Esophagus muscularis mucosa (tissue), 4 donors: ENCODE measurements around the gene SWAP70. TPM values are rescaled to one million over a fixed set of nuclear protein-coding genes. Genes with fewer than 3 reads are reported as not detected.

Source experiments
- DNase-seq: peaks from one replicate; pipeline ENCODE4 v3.0.0-alpha.2; 2017; ENCODE audit errors: extremely low spot score
- H3K27ac ChIP-seq, 4 donors: fragments of 200-600 bp; sonication (generic); replicated peaks in 1 of 4; 1 replicate in 3 of 4; 2 replicates in 1 of 4; pipeline ENCODE4 v1.5.1; 2016 to 2019; ENCODE audit warnings: mild to moderate bottlenecking in 1 of 4
- H3K27me3 ChIP-seq, 4 donors: fragments of 200-600 bp; sonication (generic); one replicate each; pipeline versions ENCODE4 v1.5.1 to v1.6.0; 2016 to 2019
- H3K36me3 ChIP-seq, 4 donors: fragments of 200-600 bp; sonication (generic); one replicate each; pipeline ENCODE4 v1.5.1; 2016 to 2019
- H3K4me1 ChIP-seq, 4 donors: fragments of 200-600 bp; sonication (generic); one replicate each; pipeline ENCODE4 v1.5.1; 2016 to 2019
- H3K4me3 ChIP-seq, 4 donors: fragments of 200-600 bp; sonication (generic); 1 replicate in 2 of 4; 2 replicates in 2 of 4; pipeline ENCODE4 v1.5.1; 2016 to 2019; ENCODE audit warnings: mild to moderate bottlenecking in 4 of 4, moderate library complexity in 1 of 4
- H3K9me3 ChIP-seq, 4 donors: fragments of 200-600 bp; sonication (generic); 1 replicate in 3 of 4; 2 replicates in 1 of 4; pipeline ENCODE4 v1.5.1; 2016 to 2019
- EP300 ChIP-seq: sonication (generic); formaldehyde crosslinking; IDR thresholded peaks from one replicate; pipeline ENCODE4 v1.6.1; 2017; ENCODE audit warnings: antibody characterized with exemption
- POLR2A ChIP-seq: fragments of 450-650 bp; IDR thresholded peaks from one replicate; pipeline ENCODE4 v1.6.1; 2017; ENCODE audit warnings: antibody characterized with exemption, moderate library complexity, mild to moderate bottlenecking, low read depth
- POLR2AphosphoS5 ChIP-seq, 2 donors: sonication (generic); formaldehyde crosslinking; IDR thresholded peaks; one replicate each; pipeline ENCODE4 v1.6.1; 2017; ENCODE audit warnings: antibody characterized with exemption in 2 of 2
- WGBS: methylation state at CpG from one replicate; pipeline ENCODE4 v1.1.5; 2018; 5-methylcytosine and 5-hydroxymethylcytosine counted together
- intact Hi-C: fragments of 100-400 bp; cut with DNase I; formaldehyde crosslinking; loops from one replicate; pipeline ENCODE4 v1.15.1; 2023
- total RNA-seq, 4 donors: library from RNA; depleted of rRNA; stranded (reverse); fragments of >200 nt; gene quantifications; one replicate each; pipeline versions ENCODE4 v1.1.0 to v1.2.1, GENCODE V29; 2016
- TF ChIP-seq, protein P1 (sequence below), 3 experiments: fragments of 200-600 bp in 2 of 3; fragments of 450-650 bp in 1 of 3; sonication (generic) in 2 of 3; IDR thresholded peaks; one replicate each; pipeline ENCODE4 v1.5.1; 2017 to 2019; ENCODE audit warnings: antibody characterized with exemption in 3 of 3, mild to moderate bottlenecking in 2 of 3, moderate library complexity in 1 of 3

SWAP70 gene
- total RNA-seq, 4 donors from 2014 or later, result 37.8 to 54.9 (median 46.5) TPM

DNA sequence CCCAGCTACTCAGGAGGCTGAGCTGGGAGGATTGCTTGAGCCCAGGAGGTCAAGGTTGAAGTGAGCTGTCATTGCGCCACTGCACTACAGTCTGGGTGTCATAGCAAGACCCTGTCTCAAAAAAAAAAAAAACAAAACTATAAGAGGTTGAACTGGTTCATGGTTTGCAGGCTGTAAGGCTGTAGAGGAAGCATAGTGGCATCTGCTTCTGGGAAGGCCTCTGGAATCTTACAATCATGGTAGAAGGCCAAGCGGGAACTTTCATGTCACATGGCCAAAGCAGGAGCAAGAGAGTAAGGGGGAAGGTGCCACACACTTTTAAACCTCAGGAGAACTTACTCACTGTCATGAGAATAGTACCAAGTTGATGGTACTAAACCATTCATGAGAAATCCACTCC, 109.6 kb downstream of the SWAP70 start:
- Histone ChIP-seq H3K4me1 (peaks cover 15 to 22% (median 18%) of the 10 kb centered on the region in 4 donors), H3K27me3 (no peaks in the 10 kb centered on the region), H3K27ac (no peak overlapping the region), H3K36me3 (peaks cover 0 to 9% (median 0%) of the 10 kb centered on the region in 4 donors), H3K9me3 (no peaks in the 10 kb centered on the region), H3K4me3 (no peak overlapping the region)
- WGBS, result 91% methylated on average over 2 of the region's 2 CpGs
- no peak for DNase-seq
- TF ChIP-seq POLR2A, result no peak
- no peak for TF ChIP-seq POLR2AphosphoS5 (IDR thresholded peaks at IDR 0.05)
- TF ChIP-seq, protein P1, sequence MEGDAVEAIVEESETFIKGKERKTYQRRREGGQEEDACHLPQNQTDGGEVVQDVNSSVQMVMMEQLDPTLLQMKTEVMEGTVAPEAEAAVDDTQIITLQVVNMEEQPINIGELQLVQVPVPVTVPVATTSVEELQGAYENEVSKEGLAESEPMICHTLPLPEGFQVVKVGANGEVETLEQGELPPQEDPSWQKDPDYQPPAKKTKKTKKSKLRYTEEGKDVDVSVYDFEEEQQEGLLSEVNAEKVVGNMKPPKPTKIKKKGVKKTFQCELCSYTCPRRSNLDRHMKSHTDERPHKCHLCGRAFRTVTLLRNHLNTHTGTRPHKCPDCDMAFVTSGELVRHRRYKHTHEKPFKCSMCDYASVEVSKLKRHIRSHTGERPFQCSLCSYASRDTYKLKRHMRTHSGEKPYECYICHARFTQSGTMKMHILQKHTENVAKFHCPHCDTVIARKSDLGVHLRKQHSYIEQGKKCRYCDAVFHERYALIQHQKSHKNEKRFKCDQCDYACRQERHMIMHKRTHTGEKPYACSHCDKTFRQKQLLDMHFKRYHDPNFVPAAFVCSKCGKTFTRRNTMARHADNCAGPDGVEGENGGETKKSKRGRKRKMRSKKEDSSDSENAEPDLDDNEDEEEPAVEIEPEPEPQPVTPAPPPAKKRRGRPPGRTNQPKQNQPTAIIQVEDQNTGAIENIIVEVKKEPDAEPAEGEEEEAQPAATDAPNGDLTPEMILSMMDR (IDR thresholded peaks at IDR 0.05), result no peak
- TF ChIP-seq EP300, result no peak
- intact Hi-C loops, result no loop called here

DNA sequence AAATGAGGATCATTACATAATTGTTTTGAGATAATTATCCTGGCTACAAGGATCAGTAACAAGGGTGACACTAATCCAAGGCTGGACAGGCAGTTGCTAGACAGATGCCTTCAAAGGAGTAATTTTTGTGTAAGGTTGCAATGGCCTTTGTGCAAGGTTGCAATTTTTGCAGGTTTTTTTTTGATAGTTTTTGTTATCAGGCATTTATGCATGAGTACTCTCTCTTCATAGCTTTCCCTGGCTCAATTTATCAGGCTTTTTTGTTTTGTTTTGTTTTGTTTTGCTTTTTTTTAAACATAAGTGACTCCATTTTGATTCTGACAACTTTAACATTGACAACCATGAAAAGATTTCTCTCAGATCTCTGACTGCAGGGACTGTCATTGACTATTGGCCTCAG, 110.2 kb downstream of the SWAP70 start:
- DNase-seq, result no peak
- Histone ChIP-seq H3K36me3 (peaks cover 0 to 10% (median under 1%) of the 10 kb centered on the region in 4 donors), H3K9me3 (no peaks in the 10 kb centered on the region), H3K27ac (peak overlapping the region in 2 of 4 donors; percentile 30 to 54), H3K4me1 (peaks cover 15 to 22% (median 18%) of the 10 kb centered on the region in 4 donors), H3K27me3 (no peaks in the 10 kb centered on the region), H3K4me3 (no peak overlapping the region)
- intact Hi-C loops, result no loop called here
- no peak for TF ChIP-seq POLR2AphosphoS5 (IDR thresholded peaks at IDR 0.05)
- TF ChIP-seq, protein P1 (IDR thresholded peaks at IDR 0.05), result no peak
- TF ChIP-seq EP300, result no peak
- no peak for TF ChIP-seq POLR2A

DNA sequence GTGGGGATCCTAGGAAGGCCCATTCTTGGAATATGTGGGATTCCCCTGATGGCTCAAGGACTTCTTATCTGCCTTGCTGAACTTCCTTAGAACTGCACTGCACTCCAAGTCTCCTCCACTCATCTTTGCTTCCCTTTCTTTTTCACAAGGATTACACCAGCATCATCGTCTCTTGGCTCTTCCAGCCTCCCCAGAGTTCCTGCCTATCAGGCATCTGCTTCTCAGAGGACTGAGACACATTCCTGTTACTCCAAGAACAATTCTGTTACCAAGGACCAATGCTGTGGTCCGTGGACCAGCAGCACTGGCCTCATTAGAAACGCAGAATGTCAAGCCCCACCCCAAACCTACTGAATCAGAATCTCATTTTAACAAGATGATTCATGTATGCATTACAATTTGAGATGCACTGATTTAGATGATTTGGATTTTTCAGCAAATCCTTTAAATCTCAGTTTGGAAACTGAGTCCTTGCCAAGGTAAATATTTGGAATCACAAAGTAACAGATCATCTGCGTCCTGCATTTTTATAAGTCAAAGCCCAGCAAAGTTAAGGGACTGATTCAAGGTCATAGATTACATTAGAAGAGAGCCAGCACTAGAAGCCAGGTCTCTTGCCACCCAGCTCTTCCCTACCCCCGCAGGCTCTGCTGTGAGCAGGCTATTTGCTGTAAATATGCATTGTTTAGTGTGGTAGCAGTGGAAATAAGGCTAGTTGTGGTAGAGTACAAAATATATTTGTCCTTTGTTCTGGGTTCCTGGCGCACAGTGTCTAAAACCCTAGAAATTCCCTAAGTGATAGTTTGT, 110.9 kb downstream of the SWAP70 start:
- Histone ChIP-seq H3K9me3 (no peaks in the 10 kb centered on the region), H3K27me3 (no peaks in the 10 kb centered on the region), H3K4me3 (no peak overlapping the region), H3K36me3 (peaks cover 3 to 17% (median 6%) of the 10 kb centered on the region in 4 donors), H3K4me1 (peaks cover 15 to 22% (median 18%) of the 10 kb centered on the region in 4 donors), H3K27ac (peak overlapping the region in 3 of 4 donors; percentile 21 to 54 (median 46))
- TF ChIP-seq, protein P1 (IDR thresholded peaks at IDR 0.05), result no peak
- no peak for TF ChIP-seq POLR2A
- no peak for TF ChIP-seq EP300
- no peak for TF ChIP-seq POLR2AphosphoS5 (IDR thresholded peaks at IDR 0.05)
- no peak for DNase-seq
- intact Hi-C loops, result no loop called here
- 52% methylated on average over 6 of the region's 6 CpGs for WGBS

DNA sequence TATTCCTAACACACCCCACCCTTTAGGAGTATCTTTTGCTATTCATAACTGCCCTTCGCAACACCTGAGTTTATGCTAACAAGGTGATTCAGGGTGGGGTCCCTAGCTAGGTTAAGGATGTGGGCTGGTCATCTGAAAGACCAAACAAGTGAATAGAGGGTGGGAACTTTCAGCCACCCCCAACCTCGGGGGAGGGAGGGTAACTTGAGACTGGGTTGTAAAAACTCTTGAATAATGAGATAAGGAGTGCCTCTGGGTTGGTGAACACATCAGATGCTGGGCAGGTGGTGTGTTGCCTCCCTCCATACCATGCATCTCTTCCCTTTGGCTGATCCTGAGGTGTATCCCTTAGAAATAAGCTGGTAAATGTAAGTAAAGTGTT, 111.5 kb downstream of the SWAP70 start:
- H3K4me1 ChIP-seq, result peaks cover 15 to 22% (median 18%) of the 10 kb centered on the region in 4 donors
- peak overlapping the region in 3 of 4 donors; percentile 21 to 54 (median 46) for H3K27ac ChIP-seq
- peaks cover 3 to 23% (median 12%) of the 10 kb centered on the region in 4 donors for H3K36me3 ChIP-seq
- TF ChIP-seq EP300 (no peak), POLR2AphosphoS5 (IDR thresholded peaks at IDR 0.05) (no peak), POLR2A (no peak)
- TF ChIP-seq, protein P1 (IDR thresholded peaks at IDR 0.05), result no peak
- H3K9me3 ChIP-seq, result no peaks in the 10 kb centered on the region
- no peak overlapping the region for H3K4me3 ChIP-seq
- no peak for DNase-seq
- WGBS, result 72% methylated on average over 2 of the region's 2 CpGs
- intact Hi-C loops, result no loop called here
- H3K27me3 ChIP-seq, result no peaks in the 10 kb centered on the region
